Neural progenitor cell (in vitro differentiated cells): ENCODE data around the gene TNFRSF19. TPM values are rescaled to one million over a fixed set of nuclear protein-coding genes. Genes with fewer than 3 reads are reported as not detected.

Experiments used
- DNase-seq: peaks from one replicate; pipeline ENCODE4 v3.0.0-alpha.2; 2016; ENCODE audit warnings: low spot score
- H2AFZ ChIP-seq: fragments of 200-600 bp; sonication (generic); replicated peaks from 2 replicates; pipeline ENCODE4 v1.6.1; 2016; ENCODE audit warnings: antibody characterized with exemption
- H3F3A ChIP-seq: fragments of 200-600 bp; sonication (generic); 2 replicates; pipeline ENCODE4 v1.6.1; 2016; ENCODE audit warnings: antibody characterized with exemption, low read depth
- H3K27ac ChIP-seq: fragments of 200-600 bp; sonication (generic); 2 replicates; pipeline ENCODE4 v1.5.1; 2016; ENCODE audit warnings: mild to moderate bottlenecking
- H3K27me3 ChIP-seq: fragments of 200-600 bp; sonication (generic); 2 replicates; pipeline ENCODE4 v1.6.1; 2016; ENCODE audit warnings: mild to moderate bottlenecking, moderate library complexity
- H3K36me3 ChIP-seq: fragments of 200-600 bp; sonication (generic); 2 replicates; pipeline ENCODE4 v1.5.1; 2016
- H3K4me1 ChIP-seq: fragments of 200-600 bp; sonication (generic); 2 replicates; pipeline ENCODE4 v1.6.1; 2016; ENCODE audit warnings: mixed run types
- H3K4me2 ChIP-seq: fragments of 200-600 bp; sonication (generic); 2 replicates; pipeline ENCODE4 v1.6.1; 2016
- H3K4me3 ChIP-seq: fragments of 200-600 bp; sonication (generic); 2 replicates; pipeline ENCODE4 v1.5.1; 2016
- H3K79me2 ChIP-seq: fragments of 200-600 bp; sonication (generic); 2 replicates; pipeline ENCODE4 v1.6.1; 2016; ENCODE audit warnings: low read depth
- H3K9ac ChIP-seq: fragments of 200-600 bp; sonication (generic); 2 replicates; pipeline ENCODE4 v1.6.1; 2016
- H3K9me3 ChIP-seq: fragments of 200-600 bp; sonication (generic); 2 replicates; pipeline ENCODE4 v1.5.1; 2016; ENCODE audit warnings: low read depth
- H4K20me1 ChIP-seq: fragments of 200-600 bp; sonication (generic); 2 replicates; pipeline ENCODE4 v1.6.1; 2016; ENCODE audit warnings: low read depth
- H3K27ac Mint-ChIP-seq: 3 replicates; pipeline ENCODE4 v1.8.0; 2021; ENCODE audit warnings: mixed read lengths
- H3K27me3 Mint-ChIP-seq: 2 replicates; pipeline ENCODE4 v1.8.0; 2022; ENCODE audit warnings: low read depth, mild to moderate bottlenecking, inconsistent platforms, moderate library complexity, mixed read lengths; ENCODE audit not compliant: insufficient read depth
- H3K36me3 Mint-ChIP-seq: 3 replicates; pipeline ENCODE4 v1.8.0; 2021; ENCODE audit warnings: mixed read lengths
- H3K4me1 Mint-ChIP-seq: 3 replicates; pipeline ENCODE4 v1.8.0; 2021; ENCODE audit warnings: mixed read lengths
- H3K4me3 Mint-ChIP-seq: 3 replicates; pipeline ENCODE4 v1.8.0; 2021; ENCODE audit warnings: mild to moderate bottlenecking, moderate library complexity, mixed read lengths
- H3K9me3 Mint-ChIP-seq: 3 replicates; pipeline ENCODE4 v1.8.0; 2020; ENCODE audit warnings: mixed read lengths
- CTCF ChIP-seq: fragments of 200-600 bp; sonication (generic); IDR thresholded peaks from 2 replicates; pipeline ENCODE4 v1.5.1; 2017; ENCODE audit warnings: antibody characterized with exemption, mild to moderate bottlenecking
- EZH2 ChIP-seq: fragments of 200-600 bp; sonication (generic); IDR thresholded peaks from 2 replicates; pipeline ENCODE4 v1.6.1; 2017; ENCODE audit warnings: antibody characterized with exemption, mild to moderate bottlenecking, moderate library complexity
- EZH2phosphoT487 ChIP-seq: fragments of 200-600 bp; sonication (generic); IDR thresholded peaks from 2 replicates; pipeline ENCODE4 v1.6.1; 2017; ENCODE audit warnings: antibody characterized with exemption
- total RNA-seq: library from RNA; depleted of rRNA; stranded (reverse); fragments of >200 nt; gene quantifications from 2 replicates; pipeline ENCODE4 v1.2.3, GENCODE V29; 2015; ENCODE audit warnings: low replicate concordance

TNFRSF19 gene
- total RNA-seq, 1 donor from 2014 or later: 31.7 TPM

DNA sequence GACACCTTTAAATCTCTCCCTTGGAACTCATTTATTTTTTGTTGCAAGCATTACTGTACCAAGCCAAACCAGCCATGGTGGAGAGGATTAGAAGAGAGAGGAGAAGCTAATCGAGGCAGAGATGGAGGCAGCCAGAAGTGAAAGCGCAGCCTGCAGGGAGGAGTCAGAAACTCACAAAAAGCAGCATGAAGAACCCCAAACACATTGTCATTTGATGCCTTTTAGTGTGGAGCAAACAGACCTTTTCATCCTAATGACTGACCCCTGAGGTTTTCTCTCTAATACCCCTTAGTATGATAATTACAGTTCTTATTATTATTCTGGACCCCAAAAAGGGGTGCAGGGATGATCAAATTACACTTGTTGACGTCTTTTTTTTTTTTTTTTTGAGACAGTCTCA lies 62.5 kb downstream of the TNFRSF19 start:
- H3K36me3 ChIP-seq: no peaks in the 10 kb centered on the region
- peak overlapping the region; percentile 40 for H3K4me3 ChIP-seq
- peaks cover 91% of the 10 kb centered on the region for H3K4me1 ChIP-seq
- H3K9me3 Mint-ChIP-seq: no peaks in the 10 kb centered on the region
- peak overlapping the region; percentile 50 for H3K27ac Mint-ChIP-seq
- H3F3A ChIP-seq: peaks cover 64% of the 10 kb centered on the region
- no peaks in the 10 kb centered on the region for H3K9me3 ChIP-seq
- H3K4me3 Mint-ChIP-seq: no peak overlapping the region
- no peaks in the 10 kb centered on the region for H3K27me3 ChIP-seq
- TF ChIP-seq EZH2phosphoT487: peak; percentile 74
- no peak for TF ChIP-seq CTCF
- no peak overlapping the region for H3K9ac ChIP-seq
- H3K27ac ChIP-seq: peak overlapping the region; percentile 89
- H3K36me3 Mint-ChIP-seq: peaks cover 18% of the 10 kb centered on the region
- H3K4me2 ChIP-seq: peak overlapping the region; percentile 76
- peaks cover 54% of the 10 kb centered on the region for H3K4me1 Mint-ChIP-seq
- H3K79me2 ChIP-seq: no peaks in the 10 kb centered on the region
- peaks cover 4% of the 10 kb centered on the region for H3K27me3 Mint-ChIP-seq
- no peak overlapping the region for H2AFZ ChIP-seq
- peaks cover 4% of the 10 kb centered on the region for H4K20me1 ChIP-seq
- peak; percentile 74 for DNase-seq

DNA sequence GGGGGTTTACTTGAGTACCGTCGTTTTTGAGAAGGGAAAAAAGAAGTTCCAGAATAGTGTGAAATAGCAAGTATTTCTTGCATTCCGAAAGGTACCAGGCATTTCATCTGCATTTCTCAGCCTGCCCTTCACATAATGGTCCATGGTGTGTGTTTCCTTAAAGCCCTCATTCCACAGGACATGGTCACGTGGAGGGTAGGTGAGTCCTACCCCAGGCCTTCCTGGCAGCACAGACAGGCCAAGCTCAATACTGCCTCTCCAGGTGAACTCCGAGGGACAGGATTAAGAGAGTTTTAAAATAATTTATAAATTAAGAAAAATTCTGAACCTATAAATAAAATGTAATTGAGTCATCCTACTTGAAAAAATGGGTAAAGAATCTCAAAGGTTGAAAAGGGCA lies 64.7 kb downstream of the TNFRSF19 start:
- H3K79me2 ChIP-seq: no peaks in the 10 kb centered on the region
- H4K20me1 ChIP-seq: peaks cover 4% of the 10 kb centered on the region
- no peak overlapping the region for H2AFZ ChIP-seq
- H3K9me3 ChIP-seq: no peaks in the 10 kb centered on the region
- H3F3A ChIP-seq: peaks cover 64% of the 10 kb centered on the region
- no peaks in the 10 kb centered on the region for H3K36me3 ChIP-seq
- H3K4me3 ChIP-seq: no peak overlapping the region
- no peak overlapping the region for H3K4me3 Mint-ChIP-seq
- H3K27ac Mint-ChIP-seq: no peak overlapping the region
- H3K27me3 ChIP-seq: no peaks in the 10 kb centered on the region
- H3K9me3 Mint-ChIP-seq: no peaks in the 10 kb centered on the region
- no peak for TF ChIP-seq CTCF
- peaks cover 4% of the 10 kb centered on the region for H3K27me3 Mint-ChIP-seq
- no peak overlapping the region for H3K9ac ChIP-seq
- H3K36me3 Mint-ChIP-seq: peaks cover 17% of the 10 kb centered on the region
- no peak overlapping the region for H3K27ac ChIP-seq
- no peak overlapping the region for H3K4me2 ChIP-seq
- peaks cover 85% of the 10 kb centered on the region for H3K4me1 ChIP-seq
- no peak for DNase-seq
- H3K4me1 Mint-ChIP-seq: peaks cover 51% of the 10 kb centered on the region

DNA sequence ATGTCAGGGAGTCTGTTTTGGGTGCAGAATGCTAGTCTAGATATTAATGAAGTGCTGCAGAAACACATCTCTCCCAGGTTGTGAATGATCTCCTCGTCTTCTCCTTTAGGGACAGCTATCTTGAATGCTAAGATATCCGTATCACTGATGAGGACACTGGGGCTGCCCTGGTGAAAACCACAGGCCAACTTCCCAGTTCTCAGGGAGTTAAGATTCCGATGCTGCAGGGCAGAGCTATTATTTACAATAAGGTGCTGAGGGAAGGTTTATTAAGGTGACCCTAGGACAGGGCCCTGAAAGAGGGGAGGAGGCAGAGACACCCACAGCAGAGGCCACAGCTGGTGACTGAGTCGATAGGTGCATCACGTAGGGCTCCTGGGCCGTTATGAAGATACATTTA lies 66.1 kb downstream of the TNFRSF19 start:
- H4K20me1 ChIP-seq: peaks cover 4% of the 10 kb centered on the region
- Mint-ChIP-seq H3K36me3 (peaks cover 22% of the 10 kb centered on the region), H3K9me3 (no peaks in the 10 kb centered on the region), H3K27me3 (peaks cover 4% of the 10 kb centered on the region), H3K4me1 (peaks cover 44% of the 10 kb centered on the region), H3K4me3 (no peak overlapping the region), H3K27ac (no peak overlapping the region)
- H2AFZ ChIP-seq: no peak overlapping the region
- no peak overlapping the region for H3K27ac ChIP-seq
- no peaks in the 10 kb centered on the region for H3K36me3 ChIP-seq
- DNase-seq: no peak
- peaks cover 50% of the 10 kb centered on the region for H3F3A ChIP-seq
- H3K9ac ChIP-seq: no peak overlapping the region
- H3K4me3 ChIP-seq: no peak overlapping the region
- no peaks in the 10 kb centered on the region for H3K79me2 ChIP-seq
- H3K9me3 ChIP-seq: no peaks in the 10 kb centered on the region
- H3K4me1 ChIP-seq: peaks cover 71% of the 10 kb centered on the region
- H3K27me3 ChIP-seq: no peaks in the 10 kb centered on the region
- H3K4me2 ChIP-seq: no peak overlapping the region
- TF ChIP-seq EZH2phosphoT487 (no peak), CTCF (no peak), EZH2 (no peak)

DNA sequence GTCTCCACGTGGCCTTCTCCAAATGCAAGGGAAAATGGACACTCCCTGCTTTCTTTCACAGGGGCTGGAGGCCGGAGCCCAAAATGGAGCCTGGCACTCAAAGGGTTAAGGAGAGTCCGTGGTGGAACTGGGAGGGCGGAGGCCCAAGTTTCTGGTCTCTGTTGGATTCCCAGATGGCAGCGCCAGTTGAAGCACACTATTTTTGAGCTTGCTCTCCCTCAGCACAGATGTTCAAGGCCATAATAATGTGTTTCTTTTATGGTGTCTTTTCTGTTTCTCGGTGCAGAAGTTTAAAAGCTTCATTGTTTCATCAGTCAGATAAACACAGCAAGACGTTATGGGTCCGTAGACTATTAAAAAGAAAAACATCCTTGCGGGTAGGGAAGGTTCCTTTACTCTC lies 67.6 kb downstream of the TNFRSF19 start:
- Histone ChIP-seq H3K27me3 (no peaks in the 10 kb centered on the region), H3K9me3 (no peaks in the 10 kb centered on the region), H4K20me1 (no peaks in the 10 kb centered on the region), H3F3A (peaks cover 35% of the 10 kb centered on the region), H3K9ac (no peak overlapping the region), H3K79me2 (no peaks in the 10 kb centered on the region), H3K27ac (peak overlapping the region; percentile 14), H3K36me3 (no peaks in the 10 kb centered on the region), H3K4me2 (peak overlapping the region; percentile 49), H3K4me1 (peaks cover 56% of the 10 kb centered on the region), H3K4me3 (no peak overlapping the region), H2AFZ (peak overlapping the region; percentile 44)
- peaks cover 18% of the 10 kb centered on the region for H3K36me3 Mint-ChIP-seq
- peaks cover 29% of the 10 kb centered on the region for H3K4me1 Mint-ChIP-seq
- peak; percentile 59 for DNase-seq
- no peak overlapping the region for H3K4me3 Mint-ChIP-seq
- no peak overlapping the region for H3K27ac Mint-ChIP-seq
- peaks cover 4% of the 10 kb centered on the region for H3K27me3 Mint-ChIP-seq
- TF ChIP-seq EZH2 (no peak), EZH2phosphoT487 (no peak), CTCF (no peak)
- no peaks in the 10 kb centered on the region for H3K9me3 Mint-ChIP-seq
